IPS DF 6.9 (cell line): Measurements from ENCODE around the gene EIF2S3B.

Experiments
- DNase-seq: peaks from one replicate; pipeline ENCODE4 v3.0.0-alpha.2; 2013; ENCODE audit warnings: low read depth, low spot score
- H3K27ac ChIP-seq: one replicate; pipeline ENCODE4 v1.5.1; 2013; ENCODE audit warnings: low read length, control low read depth
- H3K27me3 ChIP-seq: 2 replicates; pipeline ENCODE4 v1.6.1; 2013; ENCODE audit warnings: mild to moderate bottlenecking, low read length; ENCODE audit not compliant: control insufficient read depth, insufficient read depth
- H3K36me3 ChIP-seq: 2 replicates; pipeline ENCODE4 v1.6.1; 2013; ENCODE audit warnings: low read length; ENCODE audit not compliant: control insufficient read depth, insufficient read depth
- H3K4me1 ChIP-seq: 2 replicates; pipeline ENCODE4 v1.6.1; 2013; ENCODE audit warnings: low read length; ENCODE audit not compliant: control insufficient read depth, insufficient read depth
- H3K4me3 ChIP-seq: 2 replicates; pipeline ENCODE4 v1.5.1; 2013; ENCODE audit warnings: mild to moderate bottlenecking, low read length
- H3K9me3 ChIP-seq: 2 replicates; pipeline ENCODE4 v1.6.1; 2013; ENCODE audit warnings: low read length, inconsistent platforms; ENCODE audit not compliant: control insufficient read depth, insufficient read depth
- WGBS: extraction: QIAGEN DNeasy Blood & Tissue Kit; methylation state at CpG from one replicate; pipeline ENCODE4 v1.1.7; 2013; ENCODE audit warnings: mixed read lengths, missing lambda C conversion rate; ENCODE audit not compliant: insufficient read length, insufficient coverage; 5-methylcytosine and 5-hydroxymethylcytosine counted together

The EIF2S3B gene

GRCh38 chr12:10501030-10501429 lies 4.7 kb upstream of the EIF2S3B start:
- Histone ChIP-seq H3K4me3 (no peak overlapping the region), H3K9me3 (no peaks in the 10 kb centered on the region), H3K4me1 (no peaks in the 10 kb centered on the region), H3K36me3 (no peaks in the 10 kb centered on the region), H3K27ac (no peak overlapping the region), H3K27me3 (no peaks in the 10 kb centered on the region)
- no peak for DNase-seq
- no CpG with 5 or more reads among the region's 3 CpGs for WGBS

GRCh38 chr12:10503460-10503859 lies 2.2 kb upstream of the EIF2S3B start:
- H3K27ac ChIP-seq = no peak overlapping the region
- no peaks in the 10 kb centered on the region for H3K27me3 ChIP-seq
- WGBS = no CpG with 5 or more reads among the region's 1 CpG
- H3K36me3 ChIP-seq = no peaks in the 10 kb centered on the region
- H3K9me3 ChIP-seq = no peaks in the 10 kb centered on the region
- DNase-seq = no peak
- no peak overlapping the region for H3K4me3 ChIP-seq
- H3K4me1 ChIP-seq = no peaks in the 10 kb centered on the region

DNA sequence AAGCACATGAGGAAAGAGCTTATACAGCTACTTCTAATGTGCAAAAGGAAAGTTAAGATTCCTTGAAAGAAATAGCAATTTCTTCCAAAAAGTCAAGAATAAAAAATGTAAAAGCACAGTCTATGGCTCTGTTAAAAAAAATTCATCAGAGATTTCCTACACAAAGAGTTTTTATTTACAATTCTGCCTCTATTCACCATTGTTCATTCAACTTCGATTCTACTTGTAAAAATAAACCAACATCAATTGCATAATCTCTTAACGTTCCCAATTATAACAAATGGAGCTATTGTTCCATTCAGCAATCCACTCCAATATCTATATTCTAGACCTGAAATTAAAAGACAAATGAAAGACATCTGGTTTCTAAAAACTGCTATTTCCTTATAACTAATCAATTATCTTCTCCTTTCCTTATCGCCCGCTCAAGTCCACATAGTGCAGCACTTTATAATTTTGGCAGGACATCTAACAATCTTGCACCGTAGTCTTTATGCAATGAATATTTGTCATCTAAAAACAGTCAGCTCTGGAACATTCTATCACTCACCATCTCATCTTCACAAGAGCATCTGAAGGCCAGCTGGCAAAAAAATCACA lies 6.2 kb downstream of the EIF2S3B start:
- Histone ChIP-seq H3K27ac (no peak overlapping the region), H3K36me3 (no peaks in the 10 kb centered on the region), H3K4me1 (no peaks in the 10 kb centered on the region), H3K27me3 (no peaks in the 10 kb centered on the region), H3K9me3 (no peaks in the 10 kb centered on the region), H3K4me3 (no peak overlapping the region)
- DNase-seq = no peak
- WGBS = 100% methylated on average over 4 of the region's 5 CpGs

DNA sequence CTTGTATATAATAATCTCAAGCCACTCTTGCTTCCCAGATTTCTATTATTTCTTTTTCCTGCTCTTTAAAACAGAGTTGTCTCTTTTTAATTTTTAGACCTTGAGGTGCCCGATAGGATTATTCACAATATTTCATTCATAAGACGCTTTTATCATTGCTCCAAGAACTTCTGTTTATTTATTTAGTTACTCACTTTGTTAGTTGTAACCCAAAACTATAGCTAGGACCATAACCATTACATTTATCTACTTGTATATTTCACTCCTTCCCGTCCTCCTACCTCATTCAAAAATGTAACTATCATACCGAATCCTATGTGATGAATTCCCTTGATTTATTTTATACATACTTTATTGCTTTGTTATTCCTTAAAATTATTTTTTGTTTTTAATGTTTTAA lies 7.1 kb downstream of the EIF2S3B start:
- Histone ChIP-seq H3K9me3 (no peaks in the 10 kb centered on the region), H3K27ac (no peak overlapping the region), H3K36me3 (no peaks in the 10 kb centered on the region), H3K4me1 (no peaks in the 10 kb centered on the region), H3K27me3 (no peaks in the 10 kb centered on the region), H3K4me3 (no peak overlapping the region)
- no peak for DNase-seq
- WGBS = 100% methylated on average over 2 of the region's 4 CpGs

DNA sequence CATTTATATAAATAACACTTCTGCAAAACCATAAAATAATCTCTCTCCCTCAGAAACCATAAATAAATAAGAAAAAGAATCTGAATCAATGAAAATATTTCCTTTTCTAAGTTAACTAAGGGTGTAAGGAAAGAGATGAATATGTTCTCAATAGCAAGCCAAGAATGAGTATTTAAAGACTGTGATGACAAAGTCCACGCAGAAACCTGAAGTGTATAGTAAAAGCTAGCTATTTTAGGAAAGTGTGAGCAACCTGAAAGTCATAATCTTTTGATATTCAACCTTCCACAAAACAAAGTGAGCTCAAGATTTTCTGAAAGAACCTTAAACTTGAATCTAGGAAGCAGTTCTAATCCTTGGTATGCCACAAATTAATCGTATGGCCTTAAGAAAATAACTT lies 15.9 kb downstream of the EIF2S3B start:
- no peaks in the 10 kb centered on the region for H3K36me3 ChIP-seq
- no peak for DNase-seq
- H3K27me3 ChIP-seq = no peaks in the 10 kb centered on the region
- no peaks in the 10 kb centered on the region for H3K9me3 ChIP-seq
- no peak overlapping the region for H3K4me3 ChIP-seq
- no peak overlapping the region for H3K27ac ChIP-seq
- WGBS = no CpG with 5 or more reads among the region's 2 CpGs
- H3K4me1 ChIP-seq = no peaks in the 10 kb centered on the region

DNA sequence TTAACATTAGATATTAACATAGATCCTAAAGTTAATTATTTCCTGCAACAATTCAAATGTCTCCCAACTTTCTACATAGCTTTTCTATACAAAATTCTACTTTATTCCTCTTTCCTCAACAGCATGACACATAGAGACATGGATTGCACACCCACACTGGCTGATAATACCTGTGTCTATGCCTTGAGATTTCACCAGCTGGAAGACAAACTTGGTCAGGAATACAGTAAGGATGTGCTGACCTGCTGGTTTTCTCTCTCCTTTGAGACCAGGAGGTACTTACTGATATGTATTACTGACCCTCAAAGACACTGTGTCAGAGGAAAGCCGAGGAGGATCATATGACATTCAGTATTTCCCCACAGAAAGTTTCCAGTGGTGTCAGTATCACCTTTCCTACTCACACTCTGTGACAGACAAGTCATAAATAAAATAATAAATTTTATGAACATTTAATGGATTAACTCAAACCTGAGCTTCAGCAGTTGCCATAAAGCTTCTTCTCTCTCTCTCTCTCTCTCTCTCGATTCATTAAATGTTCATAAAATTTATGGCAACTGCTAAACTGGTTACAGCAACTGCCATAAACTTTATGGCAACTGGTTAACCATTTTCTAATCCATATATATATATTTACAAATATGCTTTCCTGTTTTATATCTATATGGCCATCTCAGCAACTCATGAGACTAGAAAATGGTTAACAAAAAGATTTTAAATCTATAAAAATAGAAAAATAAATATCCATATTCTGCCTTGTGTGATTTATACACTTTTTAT lies 22.7 kb downstream of the EIF2S3B start:
- H3K9me3 ChIP-seq = no peaks in the 10 kb centered on the region
- H3K4me3 ChIP-seq = no peak overlapping the region
- WGBS = no CpG with 5 or more reads among the region's 2 CpGs
- no peaks in the 10 kb centered on the region for H3K36me3 ChIP-seq
- no peaks in the 10 kb centered on the region for H3K27me3 ChIP-seq
- H3K27ac ChIP-seq = no peak overlapping the region
- no peaks in the 10 kb centered on the region for H3K4me1 ChIP-seq
- no peak for DNase-seq

DNA sequence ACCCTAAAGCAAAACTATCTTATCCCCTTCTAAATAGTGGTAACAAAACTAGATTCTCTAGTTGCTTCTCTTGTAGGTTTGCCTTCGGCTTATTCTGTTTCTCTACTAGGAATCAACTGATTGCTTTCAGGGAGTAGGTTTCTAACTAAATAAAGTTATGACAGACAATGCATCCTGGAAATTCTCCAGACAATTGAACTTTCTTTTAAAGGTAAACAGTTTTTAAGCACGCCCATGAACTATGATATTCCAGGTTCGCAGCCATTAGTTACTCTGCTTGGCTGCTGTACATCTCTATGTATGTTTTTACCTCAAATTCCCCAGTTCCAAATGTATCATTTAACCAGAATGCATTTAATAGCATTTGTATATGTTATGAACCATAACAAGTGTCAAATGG lies 23.9 kb downstream of the EIF2S3B start:
- Histone ChIP-seq H3K27me3 (no peaks in the 10 kb centered on the region), H3K4me3 (no peak overlapping the region), H3K36me3 (no peaks in the 10 kb centered on the region), H3K9me3 (no peaks in the 10 kb centered on the region), H3K4me1 (no peaks in the 10 kb centered on the region), H3K27ac (no peak overlapping the region)
- no CpG with 5 or more reads among the region's 3 CpGs for WGBS
- DNase-seq = no peak

- Histone ChIP-seq H3K27ac (no peak overlapping the region), H3K9me3 (no peaks in the 10 kb centered on the region), H3K4me3 (no peak overlapping the region), H3K36me3 (no peaks in the 10 kb centered on the region), H3K27me3 (no peaks in the 10 kb centered on the region), H3K4me1 (no peaks in the 10 kb centered on the region)
- no peak for DNase-seq
- no CpG with 5 or more reads among the region's 3 CpGs for WGBS
Observed at GRCh38 chr12:10537721-10538120, 32.0 kb downstream of the EIF2S3B start.

GRCh38 chr12:10540776-10541205 lies 35.1 kb downstream of the EIF2S3B start:
- no peaks in the 10 kb centered on the region for H3K9me3 ChIP-seq
- no peaks in the 10 kb centered on the region for H3K36me3 ChIP-seq
- no peak overlapping the region for H3K4me3 ChIP-seq
- H3K4me1 ChIP-seq = no peaks in the 10 kb centered on the region
- H3K27ac ChIP-seq = no peak overlapping the region
- no peaks in the 10 kb centered on the region for H3K27me3 ChIP-seq
- no peak for DNase-seq
- WGBS = no CpG with 5 or more reads among the region's 2 CpGs

DNA sequence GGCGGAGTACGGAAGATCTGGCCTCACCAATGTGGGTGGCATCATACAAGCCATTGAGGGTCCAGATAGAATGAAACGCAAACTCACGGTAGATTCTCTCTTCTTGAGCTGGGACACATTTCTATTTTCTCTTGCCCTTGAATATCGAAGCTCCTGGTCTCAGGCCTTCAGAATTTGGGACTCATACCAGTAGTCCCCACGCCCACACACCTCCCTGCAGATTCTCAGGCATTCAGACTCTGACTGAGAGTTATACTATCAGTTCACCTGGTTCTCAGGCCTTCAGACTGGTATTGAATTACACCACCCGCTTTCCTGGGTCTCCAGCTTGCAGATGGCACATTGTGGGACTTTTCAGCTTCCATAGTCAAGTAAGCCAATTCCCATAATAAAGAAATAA lies 37.8 kb downstream of the EIF2S3B start:
- Histone ChIP-seq H3K9me3 (no peaks in the 10 kb centered on the region), H3K4me3 (no peak overlapping the region), H3K27ac (no peak overlapping the region), H3K4me1 (no peaks in the 10 kb centered on the region), H3K27me3 (no peaks in the 10 kb centered on the region), H3K36me3 (no peaks in the 10 kb centered on the region)
- WGBS = no CpG with 5 or more reads among the region's 7 CpGs
- no peak for DNase-seq

DNA sequence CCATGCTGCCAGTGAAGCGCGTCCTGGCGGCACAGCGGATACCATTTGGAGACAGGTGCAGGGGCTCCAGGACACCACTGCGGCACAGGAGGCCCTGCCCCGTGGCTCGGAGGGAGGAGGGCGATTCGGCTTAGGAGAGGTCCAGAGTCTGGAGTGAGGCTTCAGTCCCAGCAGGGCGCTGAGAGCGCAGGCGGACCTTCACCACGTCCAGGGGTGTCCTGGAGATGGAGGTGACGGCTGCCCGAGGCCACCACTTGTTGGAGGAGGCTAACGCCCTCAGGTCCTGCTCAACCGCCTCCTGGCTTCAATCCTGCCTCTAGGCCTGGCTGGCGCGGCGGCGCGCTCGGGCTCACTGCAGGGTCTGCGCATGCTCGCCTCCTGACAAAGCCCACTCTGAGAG lies 45.7 kb downstream of the EIF2S3B start:
- H3K36me3 ChIP-seq = no peaks in the 10 kb centered on the region
- no peaks in the 10 kb centered on the region for H3K4me1 ChIP-seq
- no peak overlapping the region for H3K27ac ChIP-seq
- H3K27me3 ChIP-seq = no peaks in the 10 kb centered on the region
- no peak for DNase-seq
- WGBS = no CpG with 5 or more reads among the region's 25 CpGs
- no peak overlapping the region; the same call in 1 of the 2 replicates for H3K4me3 ChIP-seq
- H3K9me3 ChIP-seq = no peaks in the 10 kb centered on the region
